HepG2 (cell line): ENCODE data around the gene BCORL1. TPM values are rescaled to one million over a fixed set of nuclear protein-coding genes. Genes with fewer than 3 reads are reported as not detected.

ENCODE experiments used
- ATAC-seq: fragments of 200-7000 bp; cut with Tn5 transposase; 3 replicates; pipeline ENCODE4 v1.9.1; 2020; ENCODE audit warnings: mild to moderate bottlenecking, moderate library complexity
- BruUV-seq: library from RNA; stranded (reverse); fragments of 400-500 nt; replicated peaks from 2 replicates; lab custom pipeline; 2021; lab: Mats Ljungman, UMichigan
- CTCF ChIA-PET: fragments of 300-600 bp; formaldehyde crosslinking; extraction: SDS; loops from one replicate; lab custom pipeline; 2021; ENCODE audit warnings: low total read pairs, inconsistent platforms, low intra/inter-chr PET ratio; lab: Yijun Ruan, JAX
- POLR2A ChIA-PET: fragments of 350-600 bp; sonication (Branson Sonifier 250); formaldehyde crosslinking; loops from one replicate; lab custom pipeline; 2020; ENCODE audit warnings: antibody characterized with exemption, inconsistent platforms; lab: Yijun Ruan, JAX
- DNase-seq: peaks from one replicate; pipeline ENCODE4 v3.0.0-alpha.2; 2015; ENCODE audit warnings: low spot score
- FAIRE-seq: peaks from 3 replicates; lab custom pipeline; 2011; peaks lifted over from hg19 to GRCh38; lab: Jason Lieb, UNC
- H2AFZ ChIP-seq: one replicate; pipeline ENCODE4 v1.6.1; 2011; ENCODE audit warnings: low read length, inconsistent platforms
- H3K27ac ChIP-seq: fragments of 300-600 bp; 3 replicates; pipeline ENCODE4 v1.8.0; 2011; ENCODE audit warnings: mixed run types, mild to moderate bottlenecking, mixed read lengths, low read length, inconsistent platforms; ENCODE audit not compliant: insufficient read depth; ENCODE audit errors: extremely low read length
- H3K27me3 ChIP-seq, 2 experiments: fragments of 200-600 bp in 1 of 2; 2 replicates in 1 of 2; 3 replicates in 1 of 2; pipeline versions ENCODE4 v1.6.0 to v1.8.0; 2011; ENCODE audit warnings: low read length in 2 of 2, mild to moderate bottlenecking in 2 of 2, moderate library complexity in 2 of 2, inconsistent platforms in 1 of 2; ENCODE audit not compliant: insufficient read depth in 2 of 2, control insufficient read depth in 1 of 2
- H3K36me3 ChIP-seq, 2 experiments: fragments of 200-600 bp in 1 of 2; replicated peaks in 1 of 2; 2 replicates in 1 of 2; 3 replicates in 1 of 2; pipeline versions ENCODE4 v1.5.1 to v1.8.0; 2011; ENCODE audit warnings: low read length in 2 of 2, inconsistent platforms in 1 of 2; ENCODE audit not compliant: insufficient read depth in 2 of 2, control insufficient read depth in 1 of 2
- H3K4me1 ChIP-seq: 2 replicates; pipeline ENCODE4 v1.5.1; 2012; ENCODE audit warnings: low read length, inconsistent platforms; ENCODE audit not compliant: insufficient read depth
- H3K4me2 ChIP-seq: 2 replicates; pipeline ENCODE4 v1.6.0; 2011; ENCODE audit warnings: low read depth, low read length, inconsistent platforms
- H3K4me3 ChIP-seq, 3 experiments: fragments of 200-600 bp in 1 of 3; sonication (generic), shearing (Covaris generic) in 1 of 3; replicated peaks in 1 of 3; 2 replicates each; pipeline ENCODE4 v1.5.1; 2011 to 2016; ENCODE audit warnings: low read length in 3 of 3, inconsistent platforms in 2 of 3, low read depth in 2 of 3, mild to moderate bottlenecking in 2 of 3, control low read depth in 1 of 3, mixed read lengths in 1 of 3; ENCODE audit not compliant: insufficient read depth in 1 of 3
- H3K79me2 ChIP-seq: one replicate; pipeline ENCODE4 v1.6.1; 2011; ENCODE audit warnings: low read length, inconsistent platforms; ENCODE audit not compliant: insufficient read depth
- H3K9ac ChIP-seq: 2 replicates; pipeline ENCODE4 v1.6.0; 2011; ENCODE audit warnings: mild to moderate bottlenecking, low read depth, low read length, inconsistent platforms; ENCODE audit not compliant: insufficient read depth
- H3K9me3 ChIP-seq: 2 replicates; pipeline ENCODE4 v1.5.1; 2012; ENCODE audit warnings: mild to moderate bottlenecking, low read length
- H4K20me1 ChIP-seq: 2 replicates; pipeline ENCODE4 v1.6.0; 2011; ENCODE audit warnings: inconsistent platforms, mild to moderate bottlenecking, low read length, moderate library complexity; ENCODE audit not compliant: insufficient read depth
- FOXC1 ChIP-seq: sonication (generic); formaldehyde crosslinking; IDR thresholded peaks from 2 replicates; pipeline ENCODE4 v1.8.0; 2022; ENCODE audit warnings: mild to moderate bottlenecking, missing genetic modification reagents, borderline replicate concordance
- FOXK2 ChIP-seq: fragments of 450-650 bp; IDR thresholded peaks from 2 replicates; pipeline ENCODE4 v1.6.1; 2016
- HMGA1 ChIP-seq: sonication (generic); formaldehyde crosslinking; conservative IDR thresholded peaks from 2 replicates; pipeline ENCODE4 v1.4.0; 2020; ENCODE audit warnings: missing genetic modification reagents
- MYNN ChIP-seq: sonication (generic); formaldehyde crosslinking; IDR thresholded peaks from 2 replicates; pipeline ENCODE4 v1.4.0; 2020; ENCODE audit warnings: mild to moderate bottlenecking, low read depth, missing genetic modification reagents
- NFRKB ChIP-seq: fragments of 450-650 bp; IDR thresholded peaks from 2 replicates; pipeline ENCODE4 v1.6.1; 2017
- SCMH1 ChIP-seq: sonication (generic); formaldehyde crosslinking; IDR thresholded peaks from 2 replicates; pipeline ENCODE4 v1.9.0; 2021; ENCODE audit warnings: missing genetic modification reagents, mild to moderate bottlenecking, borderline replicate concordance
- SRF ChIP-seq: IDR thresholded peaks from 2 replicates; pipeline ENCODE4 v1.6.1; 2011; ENCODE audit warnings: mild to moderate bottlenecking, low read depth, low read length, moderate library complexity
- STAT5B ChIP-seq: sonication (generic); formaldehyde crosslinking; IDR thresholded peaks from 2 replicates; pipeline ENCODE4 v1.4.0; 2020; ENCODE audit warnings: missing genetic modification reagents
- TOPORS ChIP-seq: sonication (generic); formaldehyde crosslinking; IDR thresholded peaks from 2 replicates; pipeline ENCODE4 v1.8.0; 2023; ENCODE audit warnings: mild to moderate bottlenecking, missing genetic modification reagents
- ZC3H13 ChIP-seq: sonication (generic); formaldehyde crosslinking; IDR thresholded peaks from 2 replicates; pipeline ENCODE4 v1.8.1; 2023; ENCODE audit warnings: mild to moderate bottlenecking, missing genetic modification reagents, moderate library complexity
- ZFYVE20 ChIP-seq: sonication (generic); formaldehyde crosslinking; IDR thresholded peaks from 2 replicates; pipeline ENCODE4 v1.8.0; 2023; ENCODE audit warnings: low read depth, mild to moderate bottlenecking, moderate library complexity, missing genetic modification reagents, borderline replicate concordance
- ZNF446 ChIP-seq: sonication (generic); formaldehyde crosslinking; IDR thresholded peaks from 2 replicates; pipeline ENCODE4 v1.5.0; 2020; ENCODE audit warnings: mild to moderate bottlenecking, missing genetic modification reagents
- ZNF510 ChIP-seq: sonication (generic); formaldehyde crosslinking; IDR thresholded peaks from 2 replicates; pipeline ENCODE4 v1.4.0; 2020; ENCODE audit warnings: low read depth, mild to moderate bottlenecking, missing genetic modification reagents
- ZSCAN20 ChIP-seq: sonication (generic); formaldehyde crosslinking; IDR thresholded peaks from 2 replicates; pipeline ENCODE4 v1.4.0; 2020; ENCODE audit warnings: missing genetic modification reagents, mild to moderate bottlenecking, borderline replicate concordance
- WGBS: methylation state at CpG from one replicate; pipeline ENCODE4 v1.1.6; 2017; ENCODE audit warnings: low lambda C conversion rate; 5-methylcytosine and 5-hydroxymethylcytosine counted together
- in situ Hi-C: cut with HindIII; loops from 2 replicates; pipeline ENCODE4 v1.10.0; 2017; ENCODE audit warnings: low pct_unique_long_range_greater_than_20kb; ENCODE audit not compliant: extremely low pct_ligation_motif_present
- intact Hi-C: fragments of 100-400 bp; cut with micrococcal nuclease; formaldehyde crosslinking; loops from one replicate; pipeline ENCODE4 v1.10.0; 2022; ENCODE audit not compliant: unreplicated experiment
- polyA plus RNA-seq, 8 experiments: library from polyadenylated mRNA; depleted of rRNA in 3 of 8; stranded (reverse) in 7 of 8; unstranded in 1 of 8; fragments of >200 nt; fragmentation: Illumina TruSeq in 4 of 8; extraction: Trizol in 4 of 8; gene quantifications; 2 replicates each; pipeline versions ENCODE4 v1.2.1 to v1.2.3, GENCODE V29; 2011 to 2016; ENCODE audit warnings: low read depth in 4 of 8, missing spikeins in 1 of 8, mixed read lengths in 1 of 8; ENCODE audit not compliant: insufficient read depth in 1 of 8
- total RNA-seq, 5 experiments: library from RNA; depleted of rRNA; stranded (reverse); fragments of >200 nt; fragmentation: Illumina TruSeq; extraction: Trizol; gene quantifications; 2 replicates each; pipeline ENCODE4 v1.2.3, GENCODE V29; 2016; ENCODE audit warnings: low read depth in 1 of 5
- TF ChIP-seq, protein P1 (sequence below): sonication (generic); formaldehyde crosslinking; IDR thresholded peaks from 2 replicates; pipeline ENCODE4 v1.5.0; 2020; ENCODE audit warnings: missing genetic modification reagents

Gene BCORL1
- total and polyA plus RNA-seq, 2 of the 13 experiments (the other 11 are each of a cell fraction or from before 2014, with no cell fraction given) = 0.67 to 1.4 TPM

DNA sequence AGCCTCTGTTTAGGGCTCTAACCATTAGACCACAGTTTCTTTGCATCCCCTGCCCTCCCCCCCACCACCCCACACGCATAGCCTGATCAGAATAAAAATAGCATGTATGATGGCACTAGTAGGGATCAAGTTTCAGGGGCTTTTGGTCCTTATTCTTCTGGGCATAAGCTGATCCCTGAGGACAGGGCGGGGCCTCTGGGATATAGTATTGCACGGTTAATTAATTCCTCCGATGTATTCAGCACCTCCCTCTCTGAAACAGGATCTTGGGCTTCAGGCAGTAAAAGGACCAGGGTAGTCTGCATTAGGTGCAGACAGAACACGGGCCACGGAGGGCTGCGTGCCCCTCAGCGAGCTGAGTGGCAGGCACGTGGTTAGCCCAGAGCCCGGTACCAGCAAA, 70.8 kb downstream of the BCORL1 start:
- Histone ChIP-seq H3K9me3 (no peaks in the 10 kb centered on the region), H3K36me3 (peaks cover 0 to 11% of the 10 kb centered on the region in 2 experiments; a peak in 2 of 5 replicates), H3K4me3 (no peak overlapping the region), H4K20me1 (no peaks in the 10 kb centered on the region), H3K4me1 (no peaks in the 10 kb centered on the region), H3K79me2 (no peaks in the 10 kb centered on the region), H2AFZ (no peak overlapping the region), H3K27ac (no peak overlapping the region), H3K4me2 (no peak overlapping the region), H3K27me3 (no peaks in the 10 kb centered on the region), H3K9ac (no peak overlapping the region)
- ChIA-PET POLR2A (no interaction called here), CTCF (no interaction called here)
- 100% methylated on average over 4 of the region's 10 CpGs for WGBS
- in situ Hi-C loops = loop anchor here (25.0 kb wide), 1 partner anchor 441 kb away; no protein-coding TSS in a partner anchor
- intact Hi-C loops = no loop called here
- no peak for FAIRE-seq
- ATAC-seq = no peak
- TF ChIP-seq, protein P1, sequence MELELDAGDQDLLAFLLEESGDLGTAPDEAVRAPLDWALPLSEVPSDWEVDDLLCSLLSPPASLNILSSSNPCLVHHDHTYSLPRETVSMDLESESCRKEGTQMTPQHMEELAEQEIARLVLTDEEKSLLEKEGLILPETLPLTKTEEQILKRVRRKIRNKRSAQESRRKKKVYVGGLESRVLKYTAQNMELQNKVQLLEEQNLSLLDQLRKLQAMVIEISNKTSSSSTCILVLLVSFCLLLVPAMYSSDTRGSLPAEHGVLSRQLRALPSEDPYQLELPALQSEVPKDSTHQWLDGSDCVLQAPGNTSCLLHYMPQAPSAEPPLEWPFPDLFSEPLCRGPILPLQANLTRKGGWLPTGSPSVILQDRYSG (CRISPR knock-in tag) = no peak
- no peak for TF ChIP-seq FOXC1 (CRISPR knock-in tag)
- TF ChIP-seq MYNN = no peak
- no peak for TF ChIP-seq SRF
- no peak for TF ChIP-seq ZNF510 (CRISPR knock-in tag)
- TF ChIP-seq HMGA1 = no peak
- no peak for TF ChIP-seq ZC3H13 (CRISPR knock-in tag)
- no peak for TF ChIP-seq STAT5B
- no peak for TF ChIP-seq ZNF446 (CRISPR knock-in tag)
- TF ChIP-seq SCMH1 = no peak
- TF ChIP-seq NFRKB = no peak
- no peak for TF ChIP-seq ZFYVE20 (CRISPR knock-in tag)
- TF ChIP-seq ZSCAN20 (CRISPR knock-in tag) = no peak
- no peak for TF ChIP-seq FOXK2
- no peak for TF ChIP-seq TOPORS (CRISPR knock-in tag)
- no peak for DNase-seq
- BruUV-seq = no TSS peak
